Measurements from ENCODE around the gene NKX1-1.

NKX1-1 gene

GRCh38 chr4:1427010-1427409 is 20.8 kb upstream of the NKX1-1 start:
- Histone ChIP-seq H3K36me3 (ENCODE audit: insufficient read depth, insufficient read length, low read length) (no peaks in the 10 kb centered on the region), H3K4me1 (ENCODE audit: insufficient read depth, insufficient read length) (no peaks in the 10 kb centered on the region), H3K27me3 (ENCODE audit: insufficient read depth, insufficient read length) (peaks cover 6% of the 10 kb centered on the region), H3K9ac (ENCODE audit: insufficient read length, low read depth) (no peak overlapping the region), H3K4me3 (ENCODE audit: insufficient read length, low read depth) (no peak overlapping the region), H3K9me3 (ENCODE audit: insufficient read depth, low read length) (no peaks in the 10 kb centered on the region)
- TF ChIP-seq SUZ12 (IDR thresholded peaks at IDR 0.05; ENCODE audit: extremely low read depth, insufficient read depth, insufficient read length) (no peak), YY1 (IDR thresholded peaks at IDR 0.05; ENCODE audit: insufficient read depth, insufficient read length) (no peak), ZNF274 (IDR thresholded peaks at IDR 0.05; ENCODE audit: low read depth, low read length) (no peak)
- no peak for DNase-seq (ENCODE audit: low read depth, low spot score)

DNA sequence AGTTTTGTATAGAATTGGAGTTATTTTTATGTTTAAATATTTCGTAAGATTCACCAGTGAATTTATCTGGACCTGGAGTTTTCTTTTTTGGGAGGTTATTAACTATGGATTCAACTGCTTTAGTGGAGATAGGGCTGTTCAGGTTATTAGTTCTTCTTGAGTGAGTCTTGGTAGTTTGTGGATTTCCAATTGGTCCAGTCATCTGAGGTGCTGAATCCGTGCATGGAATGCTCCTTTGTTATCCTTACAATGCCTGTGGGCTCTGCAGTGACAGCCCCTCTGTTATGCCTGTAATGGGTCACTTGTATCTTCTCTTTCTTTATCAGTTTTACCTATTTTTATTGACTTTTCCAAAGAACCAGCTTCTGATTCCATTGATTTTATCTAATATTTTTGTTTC is 15.4 kb upstream of the NKX1-1 start:
- Histone ChIP-seq H3K4me1 (ENCODE audit: insufficient read depth, insufficient read length) (peaks cover 3% of the 10 kb centered on the region), H3K9me3 (ENCODE audit: insufficient read depth, low read length) (no peaks in the 10 kb centered on the region), H3K4me3 (ENCODE audit: insufficient read length, low read depth) (no peak overlapping the region), H3K9ac (ENCODE audit: insufficient read length, low read depth) (no peak overlapping the region), H3K36me3 (ENCODE audit: insufficient read depth, insufficient read length, low read length) (no peaks in the 10 kb centered on the region), H3K27me3 (ENCODE audit: insufficient read depth, insufficient read length) (peaks cover 20% of the 10 kb centered on the region)
- DNase-seq (ENCODE audit: low read depth, low spot score): no peak
- TF ChIP-seq ZNF274 (IDR thresholded peaks at IDR 0.05; ENCODE audit: low read depth, low read length) (no peak), SUZ12 (IDR thresholded peaks at IDR 0.05; ENCODE audit: extremely low read depth, insufficient read depth, insufficient read length) (no peak), YY1 (IDR thresholded peaks at IDR 0.05; ENCODE audit: insufficient read depth, insufficient read length) (no peak)

- Histone ChIP-seq H3K27me3 (ENCODE audit: insufficient read depth, insufficient read length) (peaks cover 28% of the 10 kb centered on the region), H3K36me3 (ENCODE audit: insufficient read depth, insufficient read length, low read length) (no peaks in the 10 kb centered on the region), H3K9me3 (ENCODE audit: insufficient read depth, low read length) (no peaks in the 10 kb centered on the region), H3K4me3 (ENCODE audit: insufficient read length, low read depth) (no peak overlapping the region), H3K4me1 (ENCODE audit: insufficient read depth, insufficient read length) (peaks cover 6% of the 10 kb centered on the region), H3K9ac (ENCODE audit: insufficient read length, low read depth) (no peak overlapping the region)
- TF ChIP-seq YY1 (IDR thresholded peaks at IDR 0.05; ENCODE audit: insufficient read depth, insufficient read length) (no peak), SUZ12 (IDR thresholded peaks at IDR 0.05; ENCODE audit: extremely low read depth, insufficient read depth, insufficient read length) (no peak), ZNF274 (IDR thresholded peaks at IDR 0.05; ENCODE audit: low read depth, low read length) (no peak)
- DNase-seq (ENCODE audit: low read depth, low spot score): no peak
These were observed 13.5 kb upstream of the NKX1-1 start for GRCh38 chr4:1419708-1420107.

GRCh38 chr4:1418494-1419285 is 12.4 kb upstream of the NKX1-1 start:
- DNase-seq (ENCODE audit: low read depth, low spot score): no peak
- H3K9me3 ChIP-seq (ENCODE audit: insufficient read depth, low read length): no peaks in the 10 kb centered on the region
- H3K27me3 ChIP-seq (ENCODE audit: insufficient read depth, insufficient read length): peaks cover 31% of the 10 kb centered on the region
- TF ChIP-seq YY1 (IDR thresholded peaks at IDR 0.05; ENCODE audit: insufficient read depth, insufficient read length) (no peak), ZNF274 (IDR thresholded peaks at IDR 0.05; ENCODE audit: low read depth, low read length) (no peak), SUZ12 (IDR thresholded peaks at IDR 0.05; ENCODE audit: extremely low read depth, insufficient read depth, insufficient read length) (no peak)
- H3K4me1 ChIP-seq (ENCODE audit: insufficient read depth, insufficient read length): peaks cover 6% of the 10 kb centered on the region
- no peaks in the 10 kb centered on the region for H3K36me3 ChIP-seq (ENCODE audit: insufficient read depth, insufficient read length, low read length)
- H3K9ac ChIP-seq (ENCODE audit: insufficient read length, low read depth): no peak overlapping the region
- no peak overlapping the region for H3K4me3 ChIP-seq (ENCODE audit: insufficient read length, low read depth)

DNA sequence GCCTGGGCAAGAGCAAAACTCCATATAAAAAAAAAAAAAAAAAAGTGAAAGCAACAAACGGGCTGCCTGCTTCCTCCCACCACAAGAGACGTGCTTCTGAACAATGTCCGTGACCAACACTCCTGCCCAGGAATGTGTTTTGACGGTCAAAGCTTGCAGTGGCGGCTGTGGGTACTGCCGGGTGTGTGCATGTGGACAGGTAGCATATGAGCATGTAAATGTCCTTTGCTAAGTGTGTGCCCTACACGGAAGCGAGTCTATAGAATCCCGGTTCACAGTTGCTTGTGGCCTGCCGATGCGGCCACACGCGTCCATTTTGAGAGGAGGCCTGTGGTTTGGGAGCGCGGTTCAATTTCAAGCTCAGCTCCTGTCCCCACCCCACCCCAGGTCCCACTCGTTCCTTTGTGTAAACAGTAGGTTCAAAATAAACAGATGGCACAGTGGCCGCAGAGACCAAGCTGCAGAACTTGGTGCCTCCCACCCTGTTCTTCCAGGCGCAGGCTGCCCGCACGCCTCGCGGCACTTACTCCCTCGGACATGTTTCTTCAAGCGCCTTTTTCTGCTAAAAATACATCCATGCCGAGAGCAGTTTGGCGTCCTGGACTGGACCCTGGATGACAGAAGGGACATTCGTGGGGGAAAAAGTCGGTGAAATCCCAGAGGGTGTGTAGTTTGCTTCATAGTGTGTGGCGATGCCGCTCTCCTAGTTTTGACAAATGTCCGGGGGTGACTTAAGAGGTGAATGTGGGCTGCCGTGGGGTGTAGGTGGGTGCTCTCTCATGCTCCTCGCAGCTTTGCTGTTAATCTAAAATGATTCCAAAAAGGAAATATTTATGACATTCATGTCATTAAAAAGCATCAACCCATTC is 11.5 kb upstream of the NKX1-1 start:
- no peaks in the 10 kb centered on the region for H3K36me3 ChIP-seq (ENCODE audit: insufficient read depth, insufficient read length, low read length)
- peaks cover 41% of the 10 kb centered on the region for H3K27me3 ChIP-seq (ENCODE audit: insufficient read depth, insufficient read length)
- H3K4me3 ChIP-seq (ENCODE audit: insufficient read length, low read depth): no peak overlapping the region
- TF ChIP-seq ZNF274 (IDR thresholded peaks at IDR 0.05; ENCODE audit: low read depth, low read length) (no peak), YY1 (IDR thresholded peaks at IDR 0.05; ENCODE audit: insufficient read depth, insufficient read length) (no peak), SUZ12 (IDR thresholded peaks at IDR 0.05; ENCODE audit: extremely low read depth, insufficient read depth, insufficient read length) (no peak)
- H3K4me1 ChIP-seq (ENCODE audit: insufficient read depth, insufficient read length): peaks cover 6% of the 10 kb centered on the region
- H3K9ac ChIP-seq (ENCODE audit: insufficient read length, low read depth): no peak overlapping the region
- DNase-seq (ENCODE audit: low read depth, low spot score): no peak
- no peaks in the 10 kb centered on the region for H3K9me3 ChIP-seq (ENCODE audit: insufficient read depth, low read length)

GRCh38 chr4:1416948-1417260 is 10.7 kb upstream of the NKX1-1 start:
- no peaks in the 10 kb centered on the region for H3K36me3 ChIP-seq (ENCODE audit: insufficient read depth, insufficient read length, low read length)
- H3K27me3 ChIP-seq (ENCODE audit: insufficient read depth, insufficient read length): peaks cover 49% of the 10 kb centered on the region
- TF ChIP-seq SUZ12 (IDR thresholded peaks at IDR 0.05; ENCODE audit: extremely low read depth, insufficient read depth, insufficient read length) (no peak), ZNF274 (IDR thresholded peaks at IDR 0.05; ENCODE audit: low read depth, low read length) (no peak), YY1 (IDR thresholded peaks at IDR 0.05; ENCODE audit: insufficient read depth, insufficient read length) (no peak)
- DNase-seq (ENCODE audit: low read depth, low spot score): no peak
- H3K4me1 ChIP-seq (ENCODE audit: insufficient read depth, insufficient read length): peaks cover 7% of the 10 kb centered on the region
- no peak overlapping the region for H3K9ac ChIP-seq (ENCODE audit: insufficient read length, low read depth)
- H3K4me3 ChIP-seq (ENCODE audit: insufficient read length, low read depth): no peak overlapping the region
- H3K9me3 ChIP-seq (ENCODE audit: insufficient read depth, low read length): no peaks in the 10 kb centered on the region
